DND-41 (cell line): ENCODE data around the gene SPHK1.

Experiments
- ATAC-seq: fragments of 200-7000 bp; cut with Tn5 transposase; 3 replicates; pipeline ENCODE4 v1.9.1; 2021; ENCODE audit warnings: low read depth; ENCODE audit not compliant: insufficient read depth
- DNase-seq: peaks from one replicate; pipeline ENCODE4 v3.0.0-alpha.2; 2020
- H2AFZ ChIP-seq: 2 replicates; pipeline ENCODE4 v1.6.0; 2012; ENCODE audit warnings: low read depth, low read length
- H3K27ac ChIP-seq: 2 replicates; pipeline ENCODE4 v1.5.1; 2012; ENCODE audit warnings: low read length, inconsistent platforms
- H3K27me3 ChIP-seq: fragments of 200-600 bp; sonication (generic); 2 replicates; pipeline ENCODE4 v1.6.0; 2012; ENCODE audit warnings: low read length, mild to moderate bottlenecking, inconsistent platforms; ENCODE audit not compliant: insufficient read depth, poor library complexity
- H3K36me3 ChIP-seq: 2 replicates; pipeline ENCODE4 v1.5.1; 2012; ENCODE audit warnings: low read length, inconsistent platforms; ENCODE audit not compliant: insufficient read depth
- H3K4me1 ChIP-seq: 2 replicates; pipeline ENCODE4 v1.5.1; 2012; ENCODE audit warnings: mild to moderate bottlenecking, low read length; ENCODE audit not compliant: insufficient read depth
- H3K4me2 ChIP-seq: 2 replicates; pipeline ENCODE4 v1.6.0; 2012; ENCODE audit warnings: mild to moderate bottlenecking, moderate library complexity, low read length, inconsistent platforms; ENCODE audit not compliant: insufficient read depth
- H3K4me3 ChIP-seq, 2 experiments: fragments of 200-600 bp in 1 of 2; shearing (Covaris generic) in 1 of 2; 2 replicates each; pipeline ENCODE4 v1.5.1; 2012 to 2016; ENCODE audit warnings: inconsistent platforms in 2 of 2, low read length in 2 of 2, mild to moderate bottlenecking in 2 of 2, low read depth in 1 of 2, moderate library complexity in 1 of 2
- H3K79me2 ChIP-seq: 2 replicates; pipeline ENCODE4 v1.6.0; 2012; ENCODE audit warnings: low read length, inconsistent platforms; ENCODE audit not compliant: insufficient read depth
- H3K9ac ChIP-seq: 2 replicates; pipeline ENCODE4 v1.6.0; 2012; ENCODE audit warnings: low read depth, mild to moderate bottlenecking, inconsistent platforms, low read length, moderate library complexity
- H3K9me3 ChIP-seq: 2 replicates; pipeline ENCODE4 v1.5.1; 2012; ENCODE audit warnings: low read length, moderate library complexity, mild to moderate bottlenecking, inconsistent platforms; ENCODE audit not compliant: insufficient read depth, severe bottlenecking
- H4K20me1 ChIP-seq: 2 replicates; pipeline ENCODE4 v1.6.0; 2012; ENCODE audit warnings: low read length; ENCODE audit not compliant: insufficient read depth
- CTCF ChIP-seq: IDR thresholded peaks from 2 replicates; pipeline ENCODE4 v1.5.1; 2012; ENCODE audit warnings: borderline replicate concordance, low read length, moderate library complexity, mild to moderate bottlenecking; ENCODE audit not compliant: poor library complexity, severe bottlenecking; ENCODE audit errors: extremely low read depth
- EZH2 ChIP-seq: IDR thresholded peaks from 3 replicates; pipeline ENCODE4 v1.6.1; 2012; ENCODE audit warnings: borderline replicate concordance, low read depth, mild to moderate bottlenecking, moderate library complexity, low read length, inconsistent platforms; ENCODE audit not compliant: severe bottlenecking

The SPHK1 gene

GRCh38 chr17:76337413-76337777, 47.0 kb upstream of the SPHK1 start:
- ATAC-seq (no peak), DNase-seq (no peak)
- Histone ChIP-seq H3K9me3 (no peaks in the 10 kb centered on the region), H3K4me3 (no peak overlapping the region), H2AFZ (no peak overlapping the region), H3K27ac (no peak overlapping the region), H3K9ac (no peak overlapping the region), H3K4me1 (no peaks in the 10 kb centered on the region), H4K20me1 (peaks cover 5% of the 10 kb centered on the region; the same call in 1 of the 2 replicates), H3K4me2 (no peak overlapping the region), H3K79me2 (peaks cover 21% of the 10 kb centered on the region), H3K36me3 (peaks cover 28% of the 10 kb centered on the region), H3K27me3 (no peaks in the 10 kb centered on the region)
- TF ChIP-seq CTCF (no peak), EZH2 (no peak)

GRCh38 chr17:76341301-76341700, 43.1 kb upstream of the SPHK1 start:
- Histone ChIP-seq H3K27ac (no peak overlapping the region), H3K4me1 (no peaks in the 10 kb centered on the region), H2AFZ (no peak overlapping the region), H3K9ac (no peak overlapping the region), H4K20me1 (no peaks in the 10 kb centered on the region; the same call in 1 of the 2 replicates), H3K9me3 (no peaks in the 10 kb centered on the region), H3K4me2 (no peak overlapping the region), H3K36me3 (peaks cover 57% of the 10 kb centered on the region), H3K79me2 (peaks cover 11% of the 10 kb centered on the region; the same call in 1 of the 2 replicates), H3K4me3 (no peak overlapping the region), H3K27me3 (no peaks in the 10 kb centered on the region)
- ATAC-seq = no peak
- no peak for TF ChIP-seq EZH2
- TF ChIP-seq CTCF = no peak
- DNase-seq = no peak

GRCh38 chr17:76343106-76343505, 41.3 kb upstream of the SPHK1 start:
- H3K4me2 ChIP-seq = no peak overlapping the region
- ATAC-seq (no peak), DNase-seq (no peak)
- no peak overlapping the region for H3K27ac ChIP-seq
- no peak overlapping the region for H3K9ac ChIP-seq
- peaks cover 71% of the 10 kb centered on the region for H3K36me3 ChIP-seq
- peaks cover 6% of the 10 kb centered on the region; the same call in 1 of the 2 replicates for H3K79me2 ChIP-seq
- no peak overlapping the region for H2AFZ ChIP-seq
- TF ChIP-seq EZH2 = no peak
- TF ChIP-seq CTCF = no peak
- H3K4me1 ChIP-seq = no peaks in the 10 kb centered on the region
- H3K9me3 ChIP-seq = no peaks in the 10 kb centered on the region
- no peaks in the 10 kb centered on the region for H3K27me3 ChIP-seq
- H4K20me1 ChIP-seq = no peaks in the 10 kb centered on the region; the same call in 1 of the 2 replicates
- no peak overlapping the region for H3K4me3 ChIP-seq
